CD4-positive, alpha-beta T cell (primary cell): ENCODE data around the gene PEX13. TPM values are rescaled to one million over a fixed set of nuclear protein-coding genes. Genes with fewer than 3 reads are reported as not detected.
"Not testable (repeated sequence)": the region's sequence is repeated elsewhere in the genome, so short reads cannot be mapped to it uniquely, and the experiment has no call there.

Experiments used
- ATAC-seq: fragments of 200-7000 bp; cut with Tn5 transposase; one replicate; pipeline ENCODE4 v1.10.0; 2022; ENCODE audit warnings: mild to moderate bottlenecking; ENCODE audit not compliant: poor library complexity
- CTCF ChIA-PET: fragments of 350-600 bp; sonication (Branson Sonifier 250); formaldehyde crosslinking; loops from one replicate; lab custom pipeline; 2021; ENCODE audit warnings: antibody characterized with exemption, inconsistent platforms; lab: Charles Lee
- POLR2A ChIA-PET: fragments of 350-600 bp; sonication (Branson Sonifier 250); formaldehyde crosslinking; loops from one replicate; lab custom pipeline; 2021; ENCODE audit warnings: antibody characterized with exemption, inconsistent platforms; lab: Charles Lee
- DNase-seq, 14 experiments: peaks; one replicate each; pipeline ENCODE4 v3.0.0-alpha.2; 2013 to 2020; ENCODE audit warnings: mixed read lengths in 2 of 14
- H3K27ac ChIP-seq, 2 donors: one replicate each; pipeline versions ENCODE4 v1.5.1 to v1.7.0; 2013; ENCODE audit warnings: low read length in 2 of 2, low read depth in 1 of 2, mild to moderate bottlenecking in 1 of 2
- H3K27me3 ChIP-seq, 2 experiments: 1 replicate in 1 of 2; 2 replicates in 1 of 2; pipeline versions ENCODE4 v1.6.1 to v1.7.0; 2013; ENCODE audit warnings: low read length in 2 of 2, control low read depth in 1 of 2, mild to moderate bottlenecking in 1 of 2, moderate library complexity in 1 of 2; ENCODE audit not compliant: insufficient read depth in 2 of 2, control insufficient read depth in 1 of 2
- H3K36me3 ChIP-seq: one replicate; pipeline ENCODE4 v1.6.1; 2013; ENCODE audit warnings: low read length, control low read depth; ENCODE audit not compliant: insufficient read depth
- H3K4me1 ChIP-seq: one replicate; pipeline ENCODE4 v1.6.1; 2013; ENCODE audit warnings: low read length, control low read depth; ENCODE audit not compliant: insufficient read depth
- H3K4me3 ChIP-seq: one replicate; pipeline ENCODE4 v1.5.1; 2013; ENCODE audit warnings: mild to moderate bottlenecking, low read length, moderate library complexity
- H3K9me3 ChIP-seq, 2 experiments: 1 replicate in 1 of 2; 2 replicates in 1 of 2; pipeline versions ENCODE4 v1.6.1 to v1.7.0; 2013; ENCODE audit warnings: low read length in 2 of 2, mild to moderate bottlenecking in 2 of 2, control low read depth in 1 of 2, moderate library complexity in 1 of 2; ENCODE audit not compliant: control insufficient read depth in 1 of 2, insufficient read depth in 1 of 2
- H3K27ac Mint-ChIP-seq: one replicate; pipeline ENCODE4 v1.8.0; 2020; ENCODE audit warnings: mixed read lengths
- H3K27me3 Mint-ChIP-seq: one replicate; pipeline ENCODE4 v1.8.0; 2021; ENCODE audit warnings: mixed read lengths
- H3K36me3 Mint-ChIP-seq: one replicate; pipeline ENCODE4 v1.8.0; 2021; ENCODE audit warnings: low read depth, mixed read lengths
- H3K4me1 Mint-ChIP-seq: one replicate; pipeline ENCODE4 v1.8.0; 2021; ENCODE audit warnings: low read depth, mixed read lengths
- H3K4me3 Mint-ChIP-seq: one replicate; pipeline ENCODE4 v1.8.0; 2020; ENCODE audit warnings: mild to moderate bottlenecking, mixed read lengths
- H3K9me3 Mint-ChIP-seq: one replicate; pipeline ENCODE4 v1.8.0; 2020; ENCODE audit warnings: mixed read lengths
- intact Hi-C, 2 experiments: fragments of 100-400 bp; cut with DNase I in 1 of 2; cut with micrococcal nuclease in 1 of 2; formaldehyde crosslinking; loops; one replicate each; pipeline versions ENCODE4 v1.15.1 to v1.9.0; 2023 to 2025; cut with DNase I, micrococcal nuclease
- total RNA-seq, 174 experiments: library from RNA in 2 of 174; stranded (reverse) in 2 of 174; gene quantifications; one replicate each; pipeline ENCODE4 v1.2.3 and lab custom pipeline; 2021 to 2026
- TF ChIP-seq, protein P1 (sequence below): fragments of 200-600 bp; IDR thresholded peaks from one replicate; pipeline ENCODE4 v1.8.0; 2022; ENCODE audit warnings: antibody characterized with exemption, mild to moderate bottlenecking

Gene PEX13
- total RNA-seq, 2 experiments from 2014 or later, result 8.6 to 12.2 TPM

DNA sequence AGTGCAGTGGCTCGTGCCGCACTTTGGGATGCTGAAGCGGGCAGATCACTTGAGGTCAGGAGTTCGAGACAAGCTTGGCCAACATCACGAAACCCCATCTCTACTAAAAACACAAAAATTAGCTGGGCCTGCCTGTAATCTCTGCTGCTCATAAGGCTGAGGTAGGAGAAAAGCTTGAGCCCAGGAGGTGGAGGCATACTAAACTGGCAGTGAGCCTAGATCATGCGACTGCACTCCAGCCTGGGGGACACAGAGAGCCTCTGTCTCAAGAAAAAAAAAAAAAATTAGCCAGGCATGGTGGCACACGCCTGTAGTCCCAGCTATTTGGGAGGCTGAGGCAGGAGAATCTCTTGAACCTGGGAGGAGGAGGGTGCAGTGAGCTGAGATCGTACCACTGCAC lies 29.9 kb upstream of the PEX13 start:
- H3K9me3 Mint-ChIP-seq, H3K36me3 ChIP-seq, H3K27ac ChIP-seq, intact Hi-C loops, H3K4me1 Mint-ChIP-seq, H3K4me1 ChIP-seq, H3K27ac Mint-ChIP-seq, H3K4me3 ChIP-seq, DNase-seq, H3K27me3 ChIP-seq, POLR2A ChIA-PET, H3K36me3 Mint-ChIP-seq, H3K9me3 ChIP-seq, H3K27me3 Mint-ChIP-seq, H3K4me3 Mint-ChIP-seq, ATAC-seq: not testable (repeated sequence)
- CTCF ChIA-PET, result interaction anchor here (1.2 kb wide), 1 partner anchor 11 kb away, joined by 3 read pairs; no protein-coding TSS in a partner anchor

DNA sequence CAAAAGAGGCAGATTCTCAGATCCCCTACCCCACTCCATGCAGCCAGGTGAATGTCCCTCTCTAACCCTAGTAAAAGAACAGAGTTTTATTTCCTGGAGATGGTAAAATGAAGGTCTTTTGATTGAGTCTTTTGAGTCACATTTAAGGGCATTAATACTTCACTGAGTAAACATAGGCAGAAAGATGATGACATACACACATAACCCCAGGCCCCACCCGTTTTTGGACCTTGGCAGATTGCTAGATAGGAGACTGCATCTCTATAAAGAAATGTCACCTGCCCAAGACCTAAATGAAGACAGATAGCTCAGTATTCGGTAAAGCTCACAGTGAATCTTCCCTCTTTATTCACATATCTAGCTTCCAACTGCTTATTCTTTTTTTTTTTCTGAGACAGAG lies 28.3 kb upstream of the PEX13 start:
- Histone ChIP-seq H3K27me3 (no peaks in the 10 kb centered on the region), H3K4me1 (peaks cover 5% of the 10 kb centered on the region), H3K4me3 (no peak overlapping the region), H3K36me3 (no peaks in the 10 kb centered on the region), H3K9me3 (peaks cover 0 to 4% of the 10 kb centered on the region in 2 experiments), H3K27ac (no peak overlapping the region)
- intact Hi-C loops, result no loop called here
- ChIA-PET CTCF (no interaction called here), POLR2A (no interaction called here)
- H3K4me3 Mint-ChIP-seq, result no peak overlapping the region
- ATAC-seq (no peak), DNase-seq (no peak)
- peaks cover 8% of the 10 kb centered on the region for H3K4me1 Mint-ChIP-seq
- no peaks in the 10 kb centered on the region for H3K9me3 Mint-ChIP-seq
- TF ChIP-seq, protein P1, sequence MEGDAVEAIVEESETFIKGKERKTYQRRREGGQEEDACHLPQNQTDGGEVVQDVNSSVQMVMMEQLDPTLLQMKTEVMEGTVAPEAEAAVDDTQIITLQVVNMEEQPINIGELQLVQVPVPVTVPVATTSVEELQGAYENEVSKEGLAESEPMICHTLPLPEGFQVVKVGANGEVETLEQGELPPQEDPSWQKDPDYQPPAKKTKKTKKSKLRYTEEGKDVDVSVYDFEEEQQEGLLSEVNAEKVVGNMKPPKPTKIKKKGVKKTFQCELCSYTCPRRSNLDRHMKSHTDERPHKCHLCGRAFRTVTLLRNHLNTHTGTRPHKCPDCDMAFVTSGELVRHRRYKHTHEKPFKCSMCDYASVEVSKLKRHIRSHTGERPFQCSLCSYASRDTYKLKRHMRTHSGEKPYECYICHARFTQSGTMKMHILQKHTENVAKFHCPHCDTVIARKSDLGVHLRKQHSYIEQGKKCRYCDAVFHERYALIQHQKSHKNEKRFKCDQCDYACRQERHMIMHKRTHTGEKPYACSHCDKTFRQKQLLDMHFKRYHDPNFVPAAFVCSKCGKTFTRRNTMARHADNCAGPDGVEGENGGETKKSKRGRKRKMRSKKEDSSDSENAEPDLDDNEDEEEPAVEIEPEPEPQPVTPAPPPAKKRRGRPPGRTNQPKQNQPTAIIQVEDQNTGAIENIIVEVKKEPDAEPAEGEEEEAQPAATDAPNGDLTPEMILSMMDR, result no peak
- H3K27me3 Mint-ChIP-seq, result no peaks in the 10 kb centered on the region
- no peak overlapping the region for H3K27ac Mint-ChIP-seq
- H3K36me3 Mint-ChIP-seq, result peaks cover 7% of the 10 kb centered on the region

DNA sequence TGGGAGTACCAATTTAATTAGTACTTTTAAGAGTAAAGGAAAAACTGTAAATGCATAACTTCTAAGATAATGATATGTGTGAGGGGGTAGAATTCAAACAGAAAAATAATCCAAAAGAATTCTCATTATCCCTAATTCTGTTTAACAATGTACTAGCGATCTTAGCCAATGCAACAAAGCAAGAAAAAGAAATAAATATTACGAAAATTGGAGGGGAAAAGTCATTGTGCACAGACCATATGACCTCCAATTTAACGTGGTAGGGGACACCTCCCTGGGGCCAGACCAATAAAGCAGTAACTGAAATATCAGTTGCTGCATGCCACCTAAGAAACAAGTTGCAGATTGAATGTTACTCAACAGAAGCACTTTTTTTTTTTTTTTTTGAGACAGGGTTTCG lies 25.9 kb upstream of the PEX13 start:
- Mint-ChIP-seq H3K27ac (no peak overlapping the region), H3K36me3 (peaks cover 7% of the 10 kb centered on the region), H3K4me1 (peaks cover 8% of the 10 kb centered on the region), H3K27me3 (no peaks in the 10 kb centered on the region), H3K4me3 (no peak overlapping the region), H3K9me3 (no peaks in the 10 kb centered on the region)
- TF ChIP-seq, protein P1, result no peak
- POLR2A ChIA-PET, result interaction anchor here (1.7 to 3.4 kb wide), 3 partner anchors 26 to 236 kb away, joined by 5 to 11 read pairs (median 5); partner anchors contain the start of genes PAPOLG and REL
- ATAC-seq (no peak), DNase-seq (no peak)
- no peak overlapping the region for H3K27ac ChIP-seq
- H3K4me1 ChIP-seq, result peaks cover 5% of the 10 kb centered on the region
- CTCF ChIA-PET, result no interaction called here
- no peaks in the 10 kb centered on the region for H3K36me3 ChIP-seq
- intact Hi-C loops, result loop anchor here in 1 of 2 experiments (10.0 kb wide), 1 partner anchor 107 kb away; the partner anchor contains the start of gene REL
- H3K27me3 ChIP-seq, result no peaks in the 10 kb centered on the region
- H3K4me3 ChIP-seq, result no peak overlapping the region
- H3K9me3 ChIP-seq, result peaks cover 0 to 4% of the 10 kb centered on the region in 2 experiments
